Upper lobe of right lung (tissue), 1 donor: ENCODE results near the gene SLC25A4. TPM values are rescaled to one million over a fixed set of nuclear protein-coding genes. Genes with fewer than 3 reads are reported as not detected.
A peak's percentile ranks its signal among the peaks of the same experiment; 100 is the strongest.

Experiments
- ATAC-seq: fragments of 200-7000 bp; cut with Tn5 transposase; one replicate; pipeline ENCODE4 v1.9.1; 2020; ENCODE audit warnings: mild to moderate bottlenecking, moderate library complexity
- DNase-seq: peaks from one replicate; pipeline ENCODE4 v3.0.0-alpha.2; 2020
- H3K27ac ChIP-seq: fragments of 200-600 bp; one replicate; pipeline ENCODE4 v1.8.0; 2022
- H3K27me3 ChIP-seq: fragments of 200-600 bp; one replicate; pipeline ENCODE4 v1.8.0; 2022; ENCODE audit warnings: mild to moderate bottlenecking
- H3K36me3 ChIP-seq: fragments of 200-600 bp; one replicate; pipeline ENCODE4 v1.8.0; 2022
- H3K4me1 ChIP-seq: fragments of 200-600 bp; one replicate; pipeline ENCODE4 v1.8.0; 2022
- H3K4me3 ChIP-seq: fragments of 200-600 bp; one replicate; pipeline ENCODE4 v1.8.0; 2022; ENCODE audit warnings: mild to moderate bottlenecking
- H3K9me3 ChIP-seq: fragments of 200-600 bp; one replicate; pipeline ENCODE4 v1.8.0; 2022
- CTCF ChIP-seq: fragments of 200-600 bp; IDR thresholded peaks from one replicate; pipeline ENCODE4 v1.8.0; 2022; ENCODE audit warnings: antibody characterized with exemption
- intact Hi-C: fragments of 100-400 bp; cut with DNase I; formaldehyde crosslinking; loops from one replicate; pipeline ENCODE4 v1.11.0; 2022
- total RNA-seq: library from RNA; stranded (reverse); fragmentation: NEBNext Ultra II Directional; extraction: Animal tissue kit (Norgen Biotek cat#: 25700); gene quantifications from one replicate; pipeline ENCODE4 v1.2.1, GENCODE V29; 2021
- donor health status: DM: no; HTN: yes; CAD: no; lungs with severe emphysema.

Gene SLC25A4
- total RNA-seq, 1 donor from 2014 or later, result 40.3 TPM

DNA sequence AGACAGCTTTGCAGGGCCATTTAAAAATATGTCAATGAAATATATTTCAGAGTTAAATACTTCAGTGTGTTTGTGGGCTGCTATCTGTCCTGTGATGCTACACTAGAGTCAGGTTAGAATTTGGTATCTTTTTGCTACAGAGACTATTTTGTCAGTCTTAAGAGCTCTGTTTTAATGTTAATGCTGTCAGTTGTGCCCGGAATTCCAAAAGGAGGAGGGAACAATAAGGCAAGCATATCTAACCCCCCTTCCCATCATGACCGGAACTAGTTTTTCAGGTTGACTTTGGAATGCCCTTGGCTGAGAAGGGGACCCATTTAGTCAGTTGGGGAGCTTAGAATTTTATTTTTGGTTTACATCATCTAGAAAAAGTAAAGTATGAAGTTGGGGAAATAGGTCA is 34.9 kb upstream of the SLC25A4 start:
- H3K36me3 ChIP-seq, result no peaks in the 10 kb centered on the region
- H3K27me3 ChIP-seq, result no peaks in the 10 kb centered on the region
- DNase-seq (no peak), ATAC-seq (no peak)
- TF ChIP-seq CTCF, result no peak
- peaks cover 9% of the 10 kb centered on the region for H3K4me1 ChIP-seq
- H3K9me3 ChIP-seq, result no peaks in the 10 kb centered on the region
- intact Hi-C loops, result no loop called here
- no peak overlapping the region for H3K4me3 ChIP-seq
- H3K27ac ChIP-seq, result peak overlapping the region; percentile 39

DNA sequence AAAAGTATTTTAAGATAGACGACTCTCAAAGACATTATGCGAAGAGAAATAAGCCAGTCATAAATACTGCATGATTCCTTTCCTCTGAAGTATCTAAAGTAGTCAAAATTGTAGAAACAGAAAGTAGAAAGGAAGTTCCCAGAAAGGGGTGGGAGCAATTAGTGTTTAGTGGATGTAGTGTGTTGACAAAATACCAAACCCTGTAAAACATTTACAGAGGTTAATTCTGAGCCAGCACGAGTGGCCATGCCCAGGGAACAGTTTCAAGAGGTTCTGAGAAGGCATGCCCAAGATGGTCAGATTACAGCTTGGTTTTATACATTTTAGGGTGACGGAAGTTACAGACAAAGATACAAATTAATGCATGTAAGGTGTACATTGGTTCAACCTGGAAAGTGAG is 34.4 kb upstream of the SLC25A4 start:
- TF ChIP-seq CTCF, result no peak
- Histone ChIP-seq H3K27ac (peak overlapping the region; percentile 39), H3K36me3 (no peaks in the 10 kb centered on the region), H3K9me3 (no peaks in the 10 kb centered on the region), H3K4me3 (no peak overlapping the region), H3K4me1 (peaks cover 9% of the 10 kb centered on the region), H3K27me3 (no peaks in the 10 kb centered on the region)
- ATAC-seq, result peak; percentile 83
- no peak for DNase-seq
- intact Hi-C loops, result no loop called here

- peaks cover 9% of the 10 kb centered on the region for H3K4me1 ChIP-seq
- no peak for TF ChIP-seq CTCF
- intact Hi-C loops, result no loop called here
- no peak overlapping the region for H3K27ac ChIP-seq
- ATAC-seq (no peak), DNase-seq (no peak)
- H3K27me3 ChIP-seq, result no peaks in the 10 kb centered on the region
- no peak overlapping the region for H3K4me3 ChIP-seq
- no peaks in the 10 kb centered on the region for H3K9me3 ChIP-seq
- H3K36me3 ChIP-seq, result no peaks in the 10 kb centered on the region
Observed at GRCh38 chr4:185109736-185110135, 33.3 kb upstream of the SLC25A4 start.

DNA sequence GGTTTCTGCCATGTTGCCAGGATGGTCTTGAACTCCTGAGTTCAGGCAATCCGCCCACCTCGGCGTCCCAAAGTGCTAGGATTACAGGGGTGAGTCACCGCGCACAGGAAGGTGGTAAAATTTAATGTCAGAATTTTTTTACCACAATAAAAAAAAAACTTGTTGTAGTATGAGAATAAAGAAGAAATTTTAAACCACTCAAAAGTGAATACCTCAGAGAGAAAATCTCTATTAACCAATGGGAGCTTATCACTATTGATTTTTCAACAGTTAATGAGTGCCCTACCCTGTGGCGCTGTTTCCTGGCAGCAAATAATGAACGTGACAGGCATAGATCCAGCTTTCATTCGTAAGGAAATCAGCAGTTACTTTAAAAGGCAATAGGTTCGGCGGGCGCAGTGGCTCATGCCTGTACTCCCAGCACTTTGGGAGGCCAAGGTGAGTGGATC is 32.7 kb upstream of the SLC25A4 start:
- H3K36me3 ChIP-seq, result no peaks in the 10 kb centered on the region
- intact Hi-C loops, result no loop called here
- H3K27ac ChIP-seq, result no peak overlapping the region
- H3K4me1 ChIP-seq, result peaks cover 9% of the 10 kb centered on the region
- no peaks in the 10 kb centered on the region for H3K27me3 ChIP-seq
- no peak for TF ChIP-seq CTCF
- H3K4me3 ChIP-seq, result no peak overlapping the region
- ATAC-seq (no peak), DNase-seq (no peak)
- no peaks in the 10 kb centered on the region for H3K9me3 ChIP-seq

DNA sequence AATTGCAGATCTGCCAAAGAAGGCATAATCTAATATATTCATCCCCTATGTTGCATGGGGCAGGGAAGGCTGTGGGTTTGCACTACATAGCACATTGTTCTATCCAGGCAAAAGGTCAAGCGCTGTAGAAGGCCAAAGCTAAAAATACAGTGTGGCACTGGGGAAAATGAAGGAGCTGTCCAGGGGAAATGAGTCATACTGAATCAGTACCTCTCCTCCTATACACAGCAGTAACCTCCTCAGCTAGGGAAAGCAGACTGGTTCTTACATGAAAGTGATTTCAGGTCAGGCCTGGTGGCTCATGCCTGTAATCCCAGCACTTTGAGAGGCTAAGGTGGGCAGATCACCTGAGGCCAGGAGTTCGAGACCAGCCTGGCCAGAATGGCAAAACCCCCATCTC is 31.0 kb upstream of the SLC25A4 start:
- peak; percentile 87 for ATAC-seq
- no peaks in the 10 kb centered on the region for H3K36me3 ChIP-seq
- peaks cover 9% of the 10 kb centered on the region for H3K4me1 ChIP-seq
- H3K4me3 ChIP-seq, result no peak overlapping the region
- no peaks in the 10 kb centered on the region for H3K27me3 ChIP-seq
- H3K9me3 ChIP-seq, result no peaks in the 10 kb centered on the region
- DNase-seq, result no peak
- H3K27ac ChIP-seq, result no peak overlapping the region
- TF ChIP-seq CTCF, result no peak
- intact Hi-C loops, result no loop called here

- no peak for ATAC-seq
- no peak for TF ChIP-seq CTCF
- peaks cover 9% of the 10 kb centered on the region for H3K4me1 ChIP-seq
- no peaks in the 10 kb centered on the region for H3K9me3 ChIP-seq
- intact Hi-C loops, result no loop called here
- DNase-seq, result no peak
- H3K4me3 ChIP-seq, result no peak overlapping the region
- no peaks in the 10 kb centered on the region for H3K27me3 ChIP-seq
- H3K27ac ChIP-seq, result no peak overlapping the region
- no peaks in the 10 kb centered on the region for H3K36me3 ChIP-seq
Observed at GRCh38 chr4:185113340-185113739, 29.7 kb upstream of the SLC25A4 start.
